Mucosa of stomach (tissue), 1 donor: Measurements from ENCODE around the gene DOHH.

Experiments
- H3K27me3 ChIP-seq: one replicate; pipeline ENCODE4 v1.7.0; 2013; ENCODE audit warnings: mild to moderate bottlenecking, low read length; ENCODE audit not compliant: control insufficient read depth, insufficient read depth
- H3K36me3 ChIP-seq: one replicate; pipeline ENCODE4 v1.7.0; 2013; ENCODE audit warnings: low read length; ENCODE audit not compliant: control insufficient read depth, insufficient read depth
- H3K4me1 ChIP-seq: one replicate; pipeline ENCODE4 v1.7.0; 2013; ENCODE audit warnings: mild to moderate bottlenecking, low read length; ENCODE audit not compliant: control insufficient read depth, insufficient read depth
- H3K4me3 ChIP-seq: one replicate; pipeline ENCODE4 v1.7.0; 2013; ENCODE audit warnings: low read length
- H3K9ac ChIP-seq: one replicate; pipeline ENCODE4 v1.7.0; 2013; ENCODE audit warnings: mild to moderate bottlenecking, low read length, moderate library complexity
- H3K9me3 ChIP-seq: one replicate; pipeline ENCODE4 v1.7.0; 2013; ENCODE audit warnings: mild to moderate bottlenecking, low read length, moderate library complexity; ENCODE audit not compliant: control insufficient read depth
- donor health status: Pancreatic carcinoma.

The DOHH gene

GRCh38 chr19:3474614-3475013 is 25.9 kb downstream of the DOHH start:
- Histone ChIP-seq H3K9ac (no peak overlapping the region), H3K36me3 (no peaks in the 10 kb centered on the region), H3K4me1 (peaks cover 32% of the 10 kb centered on the region), H3K27me3 (no peaks in the 10 kb centered on the region), H3K9me3 (no peaks in the 10 kb centered on the region), H3K4me3 (no peak overlapping the region)

DNA sequence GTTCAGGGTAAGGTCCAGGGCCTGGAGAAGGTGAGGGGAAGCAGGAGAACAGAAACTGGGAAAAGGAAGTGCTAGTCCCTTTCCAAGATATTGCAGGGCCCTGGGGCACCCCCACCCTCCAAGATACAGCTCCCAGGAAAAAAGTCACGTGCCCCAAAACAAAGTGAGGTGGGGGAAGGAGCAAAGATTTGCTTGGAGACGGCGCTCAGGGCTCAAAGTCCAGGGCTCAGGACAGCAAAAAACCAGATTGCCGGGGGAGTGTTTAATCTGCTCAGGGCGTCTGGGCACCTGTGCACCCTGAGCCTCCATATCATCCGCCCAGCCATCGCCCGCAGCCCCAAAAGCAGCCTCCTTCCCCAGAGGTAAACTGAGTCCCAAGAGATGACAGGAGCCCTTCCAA is 26.5 kb downstream of the DOHH start:
- H3K36me3 ChIP-seq = no peaks in the 10 kb centered on the region
- no peak overlapping the region for H3K9ac ChIP-seq
- no peak overlapping the region for H3K4me3 ChIP-seq
- no peaks in the 10 kb centered on the region for H3K9me3 ChIP-seq
- H3K27me3 ChIP-seq = no peaks in the 10 kb centered on the region
- H3K4me1 ChIP-seq = peaks cover 26% of the 10 kb centered on the region

GRCh38 chr19:3471954-3472655 is 28.4 kb downstream of the DOHH start:
- Histone ChIP-seq H3K4me1 (peaks cover 25% of the 10 kb centered on the region), H3K27me3 (no peaks in the 10 kb centered on the region), H3K9me3 (no peaks in the 10 kb centered on the region), H3K9ac (no peak overlapping the region), H3K4me3 (no peak overlapping the region), H3K36me3 (no peaks in the 10 kb centered on the region)

DNA sequence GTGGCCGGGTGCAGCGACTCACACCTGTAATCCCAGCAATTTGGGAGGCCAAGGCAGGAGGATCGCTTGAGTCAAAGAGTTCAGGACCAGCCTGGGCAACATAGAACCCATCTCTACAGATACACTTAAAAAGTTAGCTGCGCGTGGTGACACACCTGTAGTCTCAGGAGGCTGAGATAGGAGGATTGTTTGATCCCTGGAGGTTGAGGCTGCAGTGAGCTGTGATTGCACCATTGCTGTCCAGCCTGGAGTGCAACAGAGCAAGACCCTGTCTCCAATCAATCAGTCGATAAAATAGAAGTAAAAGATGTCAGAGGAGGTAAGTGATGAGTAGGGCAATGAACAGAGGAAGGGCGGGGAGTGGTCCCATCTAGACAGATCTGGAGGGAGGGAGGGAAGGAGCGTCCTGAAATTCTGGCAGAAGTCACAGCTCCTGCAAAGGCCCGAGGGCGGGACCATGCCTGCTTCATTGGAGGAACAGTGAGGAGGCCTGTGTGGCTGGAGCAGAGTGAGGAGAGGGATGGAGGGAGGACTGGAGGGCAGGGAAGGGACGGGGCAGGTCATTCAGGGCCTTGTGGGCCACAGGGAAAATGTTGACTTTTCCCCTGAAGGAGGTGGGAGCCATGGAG is 29.9 kb downstream of the DOHH start:
- no peaks in the 10 kb centered on the region for H3K9me3 ChIP-seq
- H3K9ac ChIP-seq = no peak overlapping the region
- H3K4me3 ChIP-seq = no peak overlapping the region
- no peaks in the 10 kb centered on the region for H3K36me3 ChIP-seq
- H3K4me1 ChIP-seq = peaks cover 25% of the 10 kb centered on the region
- no peaks in the 10 kb centered on the region for H3K27me3 ChIP-seq

DNA sequence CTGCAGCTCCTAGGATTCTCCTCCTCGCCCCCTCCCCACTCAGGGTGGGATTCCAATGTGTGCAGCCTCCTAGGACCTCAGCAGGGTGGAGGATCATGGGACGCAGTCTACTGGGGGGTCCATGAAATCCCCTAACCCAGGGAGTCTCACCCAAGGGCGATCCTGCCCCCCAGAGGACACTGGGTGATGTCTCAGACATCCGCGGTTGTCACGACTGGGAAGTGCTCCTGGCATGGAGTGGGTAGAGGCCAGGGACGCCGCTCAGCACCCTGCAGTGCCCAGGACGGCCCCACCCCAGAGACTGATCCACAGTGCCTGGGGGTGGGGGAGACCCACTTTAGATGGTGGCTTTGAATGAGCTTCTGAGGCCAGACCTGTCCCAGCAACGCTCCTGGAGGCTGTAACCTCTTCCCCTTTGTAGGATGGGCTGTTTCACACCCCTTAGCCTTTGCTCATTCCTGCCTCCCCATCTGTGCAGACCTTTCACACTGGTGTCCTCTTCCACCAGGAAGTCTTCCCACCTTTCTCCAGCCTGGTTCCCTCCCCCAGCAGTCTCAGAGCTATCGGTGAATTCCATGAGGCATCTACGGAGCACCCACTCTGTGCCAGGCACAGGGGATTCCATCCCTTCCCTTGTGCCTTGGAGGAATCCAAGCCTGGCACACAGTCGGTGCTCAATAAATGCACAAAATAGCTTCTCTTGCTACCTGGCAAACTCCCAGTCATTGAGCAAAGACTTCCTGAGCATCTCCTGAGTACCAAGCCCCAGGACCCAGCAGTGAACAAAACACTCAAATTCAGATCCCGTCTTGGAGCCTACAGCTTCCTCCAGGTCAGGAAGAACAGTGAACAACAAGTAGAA is 30.6 kb downstream of the DOHH start:
- H3K4me1 ChIP-seq = peaks cover 24% of the 10 kb centered on the region

DNA sequence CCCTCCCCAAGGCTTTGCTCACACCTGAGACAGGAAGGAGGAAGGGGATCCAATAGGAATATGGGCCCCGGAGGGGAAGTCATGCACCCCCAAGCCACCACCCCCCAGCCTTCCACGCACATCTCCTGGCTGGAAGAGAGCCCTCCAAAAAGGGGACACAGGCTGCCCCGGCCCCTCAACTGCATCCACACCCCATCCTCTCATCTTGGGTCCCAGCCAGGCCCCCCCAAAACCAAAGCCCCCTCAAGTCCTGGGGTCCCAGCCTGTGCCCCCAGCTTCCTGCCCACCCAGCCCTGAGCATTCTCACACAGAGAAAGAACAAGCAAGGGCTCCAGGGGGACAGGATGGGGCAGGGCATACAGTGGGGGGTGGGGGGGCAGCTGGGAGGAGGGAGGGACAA is 32.3 kb downstream of the DOHH start:
- Histone ChIP-seq H3K36me3 (no peaks in the 10 kb centered on the region), H3K9ac (no peak overlapping the region), H3K4me3 (no peak overlapping the region), H3K27me3 (no peaks in the 10 kb centered on the region), H3K9me3 (no peaks in the 10 kb centered on the region), H3K4me1 (peaks cover 10% of the 10 kb centered on the region)

More for the DNA sequence above, 30.6 kb downstream of the DOHH start:
- no peak overlapping the region for H3K9ac ChIP-seq
- no peaks in the 10 kb centered on the region for H3K9me3 ChIP-seq
- no peaks in the 10 kb centered on the region for H3K36me3 ChIP-seq
- no peaks in the 10 kb centered on the region for H3K27me3 ChIP-seq
- no peak overlapping the region for H3K4me3 ChIP-seq

GRCh38 chr19:3467437-3468198 is 32.9 kb downstream of the DOHH start:
- no peak overlapping the region for H3K9ac ChIP-seq
- H3K9me3 ChIP-seq = no peaks in the 10 kb centered on the region
- H3K36me3 ChIP-seq = no peaks in the 10 kb centered on the region
- peaks cover 7% of the 10 kb centered on the region for H3K4me1 ChIP-seq
- H3K4me3 ChIP-seq = no peak overlapping the region
- H3K27me3 ChIP-seq = no peaks in the 10 kb centered on the region

DNA sequence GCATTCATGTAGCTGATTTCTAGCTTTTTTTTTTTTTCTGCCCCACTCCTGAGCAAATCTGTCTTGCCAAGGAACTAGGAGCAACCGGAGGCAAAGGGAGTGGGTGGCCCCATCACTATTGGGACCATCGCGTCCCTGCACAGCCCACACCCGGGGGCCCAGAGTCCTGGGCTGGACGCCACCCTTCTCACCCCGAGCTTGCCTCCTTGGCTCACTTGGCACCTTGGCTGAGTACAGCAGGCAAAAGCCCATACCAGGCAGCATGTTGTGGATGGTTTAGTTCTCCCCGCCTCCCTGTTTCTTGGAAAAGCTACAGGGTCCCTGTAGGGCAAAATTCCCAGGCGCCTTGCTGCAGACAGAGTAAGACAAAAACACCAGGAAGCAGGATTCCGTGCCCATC is 33.8 kb downstream of the DOHH start:
- no peaks in the 10 kb centered on the region for H3K27me3 ChIP-seq
- H3K36me3 ChIP-seq = no peaks in the 10 kb centered on the region
- no peak overlapping the region for H3K4me3 ChIP-seq
- no peak overlapping the region for H3K9ac ChIP-seq
- H3K9me3 ChIP-seq = no peaks in the 10 kb centered on the region
- no peaks in the 10 kb centered on the region for H3K4me1 ChIP-seq

DNA sequence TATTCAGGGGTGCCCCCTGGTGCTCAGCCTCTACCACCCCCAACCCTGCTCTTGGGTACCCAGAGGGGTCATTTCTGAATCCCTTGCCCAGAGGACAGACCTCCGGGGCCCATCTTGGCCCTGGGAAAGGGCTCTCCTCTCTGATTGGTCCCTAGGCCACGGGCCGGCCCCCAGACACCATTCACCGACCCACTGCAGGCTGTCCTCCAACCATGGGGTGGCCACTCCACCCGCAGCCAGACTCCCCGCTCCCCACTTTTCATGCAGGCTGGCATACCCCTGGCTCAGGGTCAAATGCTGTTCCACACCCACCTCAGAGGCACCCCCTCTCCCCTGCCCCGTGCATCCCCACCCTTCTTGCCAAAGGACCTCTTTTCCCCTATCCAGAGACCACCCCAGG is 34.9 kb downstream of the DOHH start:
- Histone ChIP-seq H3K9ac (no peak overlapping the region), H3K4me3 (no peak overlapping the region), H3K27me3 (no peaks in the 10 kb centered on the region), H3K36me3 (no peaks in the 10 kb centered on the region), H3K4me1 (no peaks in the 10 kb centered on the region), H3K9me3 (no peaks in the 10 kb centered on the region)

GRCh38 chr19:3464587-3465235 is 35.8 kb downstream of the DOHH start:
- H3K9ac ChIP-seq = no peak overlapping the region
- no peak overlapping the region for H3K4me3 ChIP-seq
- H3K9me3 ChIP-seq = no peaks in the 10 kb centered on the region
- peaks cover 3% of the 10 kb centered on the region for H3K4me1 ChIP-seq
- H3K36me3 ChIP-seq = no peaks in the 10 kb centered on the region
- H3K27me3 ChIP-seq = no peaks in the 10 kb centered on the region

DNA sequence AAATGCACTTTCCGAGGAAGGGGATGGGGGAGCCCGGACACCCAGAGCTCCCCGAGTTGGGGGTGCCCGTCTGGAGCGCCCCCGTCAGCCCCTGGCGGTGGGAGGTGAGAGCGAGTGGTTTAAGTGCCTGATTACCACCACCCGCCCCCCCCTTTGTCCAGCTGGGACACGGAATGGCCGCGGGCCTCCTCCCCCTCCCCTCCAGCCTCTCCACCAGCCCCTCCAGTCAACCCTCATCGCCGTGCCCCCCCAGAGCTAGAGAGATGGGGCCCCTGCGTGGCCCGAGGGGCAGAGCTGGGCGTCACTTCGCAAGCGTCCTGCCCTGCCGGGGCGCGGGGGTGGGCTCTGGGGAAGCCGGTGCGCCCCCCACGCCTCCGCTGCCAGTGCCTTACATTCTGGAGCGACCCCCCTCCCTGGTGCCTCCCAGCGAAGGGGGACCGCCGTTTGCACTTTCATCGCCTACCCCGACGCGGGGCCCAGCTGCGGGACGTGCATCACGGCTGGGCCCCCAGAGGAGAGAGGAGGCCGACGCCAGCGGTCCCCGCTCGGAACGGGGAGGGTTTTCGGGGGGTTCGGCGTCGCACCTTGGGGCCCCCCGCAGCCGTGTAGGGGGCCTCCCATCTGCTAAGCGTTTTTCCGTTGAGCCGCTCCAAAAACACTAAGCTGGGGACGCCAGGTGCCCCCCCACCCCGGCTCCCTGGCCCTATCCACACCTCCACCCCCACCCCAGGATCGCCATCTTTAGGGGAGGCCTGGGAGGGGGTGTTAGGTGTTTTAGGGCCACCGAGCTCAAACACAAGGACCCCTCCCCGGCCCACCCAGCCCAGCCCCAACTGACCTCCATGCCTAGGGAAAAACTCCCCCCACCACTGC is 36.5 kb downstream of the DOHH start:
- Histone ChIP-seq H3K36me3 (no peaks in the 10 kb centered on the region), H3K4me1 (peaks cover 9% of the 10 kb centered on the region), H3K4me3 (no peak overlapping the region), H3K9me3 (no peaks in the 10 kb centered on the region), H3K27me3 (no peaks in the 10 kb centered on the region), H3K9ac (no peak overlapping the region)
